ENCODE data around the gene CYP51A1. TPM values are rescaled to one million over a fixed set of nuclear protein-coding genes. Genes with fewer than 3 reads are reported as not detected.
"Not testable (repeated sequence)": the region's sequence is repeated elsewhere in the genome, so short reads cannot be mapped to it uniquely, and the experiment has no call there.

CYP51A1 gene
- total RNA-seq, 1 donor from 2014 or later = 15.8 TPM

DNA sequence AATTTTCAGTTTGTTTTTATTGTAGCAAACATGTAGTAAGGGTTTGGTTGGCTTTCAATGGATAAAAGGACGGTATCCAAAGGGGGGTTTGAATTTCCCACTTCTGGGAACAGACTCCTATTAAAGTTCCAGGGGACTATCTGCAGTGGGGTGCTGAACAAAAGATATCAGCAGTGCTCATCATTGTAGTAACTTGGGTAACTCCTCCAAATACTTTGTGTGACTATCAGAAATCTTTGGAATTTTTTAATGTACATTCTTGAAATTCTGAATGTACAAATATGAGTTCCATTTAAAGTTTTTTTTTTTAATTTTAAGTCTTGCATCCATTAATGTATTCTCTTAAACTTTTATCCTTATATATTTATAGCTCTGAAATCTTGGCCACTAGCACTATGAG lies 42.1 kb downstream of the CYP51A1 start:
- Histone ChIP-seq H3K4me1 (no peaks in the 10 kb centered on the region), H3K9me3 (replicated peaks) (no peaks in the 10 kb centered on the region), H3K27ac (replicated peaks) (no peak overlapping the region), H3K4me3 (no peak overlapping the region), H3K27me3 (ENCODE audit: low read depth) (no peaks in the 10 kb centered on the region), H3K36me3 (peaks cover 97% of the 10 kb centered on the region)
- DNase-seq = no peak
- intact Hi-C loops (cut with micrococcal nuclease) = no loop called here
- TF ChIP-seq, protein P1, sequence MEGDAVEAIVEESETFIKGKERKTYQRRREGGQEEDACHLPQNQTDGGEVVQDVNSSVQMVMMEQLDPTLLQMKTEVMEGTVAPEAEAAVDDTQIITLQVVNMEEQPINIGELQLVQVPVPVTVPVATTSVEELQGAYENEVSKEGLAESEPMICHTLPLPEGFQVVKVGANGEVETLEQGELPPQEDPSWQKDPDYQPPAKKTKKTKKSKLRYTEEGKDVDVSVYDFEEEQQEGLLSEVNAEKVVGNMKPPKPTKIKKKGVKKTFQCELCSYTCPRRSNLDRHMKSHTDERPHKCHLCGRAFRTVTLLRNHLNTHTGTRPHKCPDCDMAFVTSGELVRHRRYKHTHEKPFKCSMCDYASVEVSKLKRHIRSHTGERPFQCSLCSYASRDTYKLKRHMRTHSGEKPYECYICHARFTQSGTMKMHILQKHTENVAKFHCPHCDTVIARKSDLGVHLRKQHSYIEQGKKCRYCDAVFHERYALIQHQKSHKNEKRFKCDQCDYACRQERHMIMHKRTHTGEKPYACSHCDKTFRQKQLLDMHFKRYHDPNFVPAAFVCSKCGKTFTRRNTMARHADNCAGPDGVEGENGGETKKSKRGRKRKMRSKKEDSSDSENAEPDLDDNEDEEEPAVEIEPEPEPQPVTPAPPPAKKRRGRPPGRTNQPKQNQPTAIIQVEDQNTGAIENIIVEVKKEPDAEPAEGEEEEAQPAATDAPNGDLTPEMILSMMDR (IDR thresholded peaks at IDR 0.05; ENCODE audit: borderline replicate concordance) = no peak

DNA sequence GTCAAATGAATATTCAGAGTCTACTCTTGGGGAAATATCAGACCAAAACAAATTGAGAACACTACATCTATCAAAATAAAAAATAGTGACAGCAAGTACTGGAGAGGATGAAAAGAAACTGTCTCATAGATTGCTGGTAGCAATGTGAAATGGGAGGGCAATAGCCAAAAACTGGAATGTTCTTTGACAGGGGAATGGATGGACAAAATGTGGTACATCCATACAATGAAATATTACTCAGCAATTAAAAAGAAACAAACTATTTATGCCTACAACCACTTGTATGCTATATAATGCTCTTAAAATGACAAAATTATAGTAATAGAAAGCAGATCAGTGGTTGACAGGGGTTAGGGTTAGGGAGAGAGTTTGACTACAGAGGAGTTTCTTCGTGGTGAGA lies 46.0 kb downstream of the CYP51A1 start:
- Histone ChIP-seq H3K4me1 (no peaks in the 10 kb centered on the region), H3K36me3 (peaks cover 97% of the 10 kb centered on the region), H3K27me3 (ENCODE audit: low read depth) (no peaks in the 10 kb centered on the region), H3K27ac (replicated peaks) (no peak overlapping the region), H3K4me3 (no peak overlapping the region), H3K9me3 (replicated peaks) (no peaks in the 10 kb centered on the region)
- TF ChIP-seq, protein P1 (IDR thresholded peaks at IDR 0.05; ENCODE audit: borderline replicate concordance) = no peak
- DNase-seq = no peak
- intact Hi-C loops (cut with micrococcal nuclease) = loop anchor here (10.0 kb wide), 1 partner anchor 147 kb away; no protein-coding TSS in a partner anchor

DNA sequence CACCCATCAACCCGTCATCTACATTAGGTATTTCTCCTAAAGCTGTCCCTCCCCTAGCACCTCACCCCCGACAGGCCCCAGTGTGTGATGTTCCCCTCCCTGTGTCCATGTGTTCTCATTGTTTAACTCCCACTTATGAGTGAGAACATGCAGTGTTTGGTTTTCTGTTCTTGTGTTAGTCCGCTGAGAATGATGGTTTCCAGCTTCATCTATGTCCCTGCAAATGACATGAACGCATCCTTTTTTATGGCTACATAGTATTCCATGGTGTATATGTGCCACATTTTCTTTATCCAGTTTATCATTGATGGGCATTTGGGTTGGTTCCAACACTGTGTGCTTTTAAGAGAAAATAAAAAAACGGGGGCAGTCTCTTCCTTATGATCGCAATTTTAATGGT lies 50.4 kb downstream of the CYP51A1 start:
- intact Hi-C loops (cut with micrococcal nuclease) = loop anchor here (10.0 kb wide), 1 partner anchor 151 kb away; no protein-coding TSS in a partner anchor
- not testable (repeated sequence) for H3K27me3 ChIP-seq (ENCODE audit: low read depth); H3K9me3 ChIP-seq (replicated peaks); H3K4me3 ChIP-seq; DNase-seq; H3K27ac ChIP-seq (replicated peaks); H3K4me1 ChIP-seq
- peaks cover 91% of the 10 kb centered on the region for H3K36me3 ChIP-seq

DNA sequence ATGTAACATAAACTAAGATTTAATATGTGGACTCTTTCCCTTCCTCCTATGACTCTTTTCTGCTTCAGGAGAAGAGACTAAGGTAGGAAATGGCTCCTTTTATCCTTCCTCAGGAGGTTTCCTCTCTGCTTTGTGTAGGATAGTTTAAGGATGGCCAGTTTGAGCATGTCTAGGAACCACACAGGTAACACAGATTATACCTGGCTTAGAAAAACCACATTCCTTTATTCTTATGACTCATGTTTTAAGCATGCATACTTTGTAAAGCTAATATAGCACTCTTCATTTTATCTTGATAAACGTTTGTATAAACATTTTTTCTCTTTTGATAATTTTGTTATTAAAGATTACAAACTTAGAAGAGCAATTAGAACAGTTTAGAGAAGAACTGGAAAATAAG lies 57.8 kb downstream of the CYP51A1 start:
- Histone ChIP-seq H3K36me3 (peaks cover 79% of the 10 kb centered on the region), H3K4me3 (no peak overlapping the region)
- intact Hi-C loops (cut with micrococcal nuclease) = no loop called here

DNA sequence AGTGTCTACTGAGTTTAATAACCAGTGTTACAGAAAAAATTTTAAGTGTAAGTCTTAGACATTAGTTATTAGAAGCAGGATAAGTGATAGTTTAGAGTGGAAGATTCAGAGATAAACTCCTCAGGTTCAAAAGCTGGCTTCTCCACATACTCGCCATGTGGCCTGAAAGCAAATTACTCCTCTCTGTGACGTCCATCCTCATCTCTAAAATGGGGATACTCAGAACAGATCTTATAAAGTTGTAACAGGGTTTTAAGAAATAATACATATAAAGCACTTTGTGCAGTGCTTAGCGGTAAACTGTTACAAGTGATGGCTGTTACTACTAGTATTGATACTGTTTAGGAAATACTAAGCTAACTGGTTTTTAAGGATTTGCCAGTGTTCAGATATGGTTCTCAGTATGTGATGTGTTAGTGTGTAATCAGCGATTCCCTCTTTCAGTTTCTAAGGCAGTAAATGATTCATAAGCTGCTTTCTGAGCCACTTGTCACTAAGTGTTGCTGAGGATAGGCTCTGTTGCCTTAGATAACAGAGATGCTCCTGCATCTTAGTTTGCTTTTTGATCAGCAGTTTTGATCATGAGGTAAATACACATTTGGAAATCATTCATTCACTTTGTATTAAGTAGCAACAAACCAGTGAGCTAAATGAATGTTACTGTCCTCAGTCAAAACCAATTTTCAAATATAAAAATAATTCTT lies 58.7 kb downstream of the CYP51A1 start:
- no peak for DNase-seq
- no peak overlapping the region for H3K4me3 ChIP-seq
- H3K27me3 ChIP-seq (ENCODE audit: low read depth) = no peaks in the 10 kb centered on the region
- TF ChIP-seq, protein P1 (IDR thresholded peaks at IDR 0.05; ENCODE audit: borderline replicate concordance) = no peak
- no peaks in the 10 kb centered on the region for H3K9me3 ChIP-seq (replicated peaks)
- intact Hi-C loops (cut with micrococcal nuclease) = no loop called here
- peaks cover 5% of the 10 kb centered on the region for H3K4me1 ChIP-seq
- H3K36me3 ChIP-seq = peaks cover 85% of the 10 kb centered on the region
- H3K27ac ChIP-seq (replicated peaks) = no peak overlapping the region

More for the DNA sequence above, 57.8 kb downstream of the CYP51A1 start:
- no peak for DNase-seq
- no peak overlapping the region for H3K27ac ChIP-seq (replicated peaks)
- no peaks in the 10 kb centered on the region for H3K27me3 ChIP-seq (ENCODE audit: low read depth)
- TF ChIP-seq, protein P1 (IDR thresholded peaks at IDR 0.05; ENCODE audit: borderline replicate concordance) = no peak
- no peaks in the 10 kb centered on the region for H3K4me1 ChIP-seq
- H3K9me3 ChIP-seq (replicated peaks) = no peaks in the 10 kb centered on the region

DNA sequence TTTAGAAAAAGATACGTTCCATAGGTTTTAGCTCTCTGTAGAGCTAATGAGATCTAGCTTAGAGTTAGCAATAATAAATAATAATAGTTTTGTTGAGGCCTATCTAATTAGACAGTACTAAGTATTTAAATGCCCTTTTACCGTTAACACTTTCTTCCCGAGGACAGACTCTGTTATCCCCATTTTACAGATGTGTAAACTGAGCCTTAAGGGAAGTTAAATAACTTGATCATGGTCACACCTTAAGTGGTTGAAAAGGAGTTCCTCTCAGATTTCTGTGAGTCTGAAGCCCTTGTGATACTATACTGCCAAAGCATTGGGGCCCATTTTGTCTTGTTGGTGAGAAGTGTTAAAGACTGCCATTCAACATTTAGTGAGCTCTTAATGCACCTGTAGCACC lies 61.6 kb downstream of the CYP51A1 start:
- intact Hi-C loops (cut with micrococcal nuclease) = no loop called here
- TF ChIP-seq, protein P1 (IDR thresholded peaks at IDR 0.05; ENCODE audit: borderline replicate concordance) = no peak

More for the DNA sequence above, 61.6 kb downstream of the CYP51A1 start:
- DNase-seq = no peak
- H3K36me3 ChIP-seq = peaks cover 73% of the 10 kb centered on the region
- H3K27ac ChIP-seq (replicated peaks) = no peak overlapping the region
- no peaks in the 10 kb centered on the region for H3K27me3 ChIP-seq (ENCODE audit: low read depth)
- peaks cover 5% of the 10 kb centered on the region for H3K4me1 ChIP-seq
- H3K9me3 ChIP-seq (replicated peaks) = no peaks in the 10 kb centered on the region
- H3K4me3 ChIP-seq = no peak overlapping the region

Measured in left ventricle myocardium inferior (tissue), 1 donor.